Iris pigment epithelial cell (primary cell): ENCODE measurements around the gene SDHAF1.
"Not testable (repeated sequence)": the region's sequence is repeated elsewhere in the genome, so short reads cannot be mapped to it uniquely, and the experiment has no call there.

Experiments used
- DNase-seq: peaks from one replicate; pipeline ENCODE4 v3.0.0-alpha.2; 2011; ENCODE audit warnings: low read depth

The SDHAF1 gene

GRCh38 chr19:35995048-35995993, at the start of gene SDHAF1:
Gene SDHAF1, plus strand, starts transcription at chr19:35995188. Its CDS starts 87 bp downstream, at chr19:35995275.
- DNase-seq: peak; percentile 93

DNA sequence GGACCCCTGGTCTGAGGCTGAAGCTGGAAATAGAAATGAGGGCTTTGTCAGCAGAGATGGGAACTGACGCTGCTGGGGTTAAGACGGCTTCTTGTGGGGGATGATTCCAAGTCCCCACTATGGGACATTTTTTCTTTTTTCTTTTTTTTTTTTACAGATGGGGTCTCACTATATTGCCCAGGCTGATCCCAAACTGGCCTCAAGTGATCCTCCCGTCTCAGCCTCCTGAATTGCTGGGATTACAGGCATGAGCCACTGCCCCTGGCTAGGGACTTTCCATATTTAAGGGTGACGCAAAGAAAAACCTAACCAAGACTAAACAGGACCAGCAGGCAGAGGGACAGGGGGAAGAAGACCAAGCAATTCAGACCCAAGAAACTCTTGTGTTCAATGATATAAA, 48.8 kb upstream of the SDHAF1 start:
- DNase-seq: no peak

DNA sequence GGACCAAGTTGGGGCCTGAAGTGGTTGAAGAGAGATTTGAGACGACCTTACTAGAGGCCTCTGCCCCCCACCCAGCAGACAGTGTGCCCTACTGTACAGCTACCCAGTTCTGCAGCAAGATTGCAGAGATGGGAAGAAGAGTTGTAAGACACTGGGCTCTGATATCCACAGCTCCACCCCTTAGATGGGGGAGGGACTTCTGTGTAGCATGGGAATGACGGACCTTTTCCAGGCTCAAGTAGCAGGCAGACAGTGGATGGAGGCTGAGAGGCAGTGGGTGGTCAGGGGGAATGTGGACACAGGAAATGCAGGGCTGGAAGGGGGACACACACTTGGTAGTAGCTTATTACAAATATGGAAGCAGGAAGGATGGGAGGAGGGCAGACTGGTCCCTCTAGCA, 45.9 kb upstream of the SDHAF1 start:
- DNase-seq: no peak

GRCh38 chr19:35955881-35956634, 38.9 kb upstream of the SDHAF1 start:
- peak; percentile 53 for DNase-seq

- DNase-seq: not testable (repeated sequence)
Observed at GRCh38 chr19:35957411-35957810, 37.6 kb upstream of the SDHAF1 start.

DNA sequence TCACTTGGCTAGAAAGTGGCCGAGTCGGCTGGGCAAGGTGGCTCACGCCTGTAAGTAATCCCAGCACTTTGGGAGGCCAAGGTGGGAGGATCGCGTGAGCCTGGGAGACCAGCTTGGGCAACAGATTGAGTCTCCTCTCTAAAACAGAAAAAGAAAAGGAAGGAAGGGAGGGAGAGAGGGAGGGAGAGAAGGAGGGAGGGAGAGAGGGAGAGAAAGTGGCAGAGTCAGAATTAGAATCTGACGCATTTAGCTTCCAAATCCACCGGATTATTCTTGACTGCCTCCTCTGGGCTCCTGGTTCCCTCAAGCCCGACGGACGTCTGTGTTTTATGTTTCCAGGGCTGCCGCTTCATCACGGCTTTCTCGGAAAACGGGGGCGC, 36.3 kb upstream of the SDHAF1 start:
- DNase-seq: no peak

DNA sequence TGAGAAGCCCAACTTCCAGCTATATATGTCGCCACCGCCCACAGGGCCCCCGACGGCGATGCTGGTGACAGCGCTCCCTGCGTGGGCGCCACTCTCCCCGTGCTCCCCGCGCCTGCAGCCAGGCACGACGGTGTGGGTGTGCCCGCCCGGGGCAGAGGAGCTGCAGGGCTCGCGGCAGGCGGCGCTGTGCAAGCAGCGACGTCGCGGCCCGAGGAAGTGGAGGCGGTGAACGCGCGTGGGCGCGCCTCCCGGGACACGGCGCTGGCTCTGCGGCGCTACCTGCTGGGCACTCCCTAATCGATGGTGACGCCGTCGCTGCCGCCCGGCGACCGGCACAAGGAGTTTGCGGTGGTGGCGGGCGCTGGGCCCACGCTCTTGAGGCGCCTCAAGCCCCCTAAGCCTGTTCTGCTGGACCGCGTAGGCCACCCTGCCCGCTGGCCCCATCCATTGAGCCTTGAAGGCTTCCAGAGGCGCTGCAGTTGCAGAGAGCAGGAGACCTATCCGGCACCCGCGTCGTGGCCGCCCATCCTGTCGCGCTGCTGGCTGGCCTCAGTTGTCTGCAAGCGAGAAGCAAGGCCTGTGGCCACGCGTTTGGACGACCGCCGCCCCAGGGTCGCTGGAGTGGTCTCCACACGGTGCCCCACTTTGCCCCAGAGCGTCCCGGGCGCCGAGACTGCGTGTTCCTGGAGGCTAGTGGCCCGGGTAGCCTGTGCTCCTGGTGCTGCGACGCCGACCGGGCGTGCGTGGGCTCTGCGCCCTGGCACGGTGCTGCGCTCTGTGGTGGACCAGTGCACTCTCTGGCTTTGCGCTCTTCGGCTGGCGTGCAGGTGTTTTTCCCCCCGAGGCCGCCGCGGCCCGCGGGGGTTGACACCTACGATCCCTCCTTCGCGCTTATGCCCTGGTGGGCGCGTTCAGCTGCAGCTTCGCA, 35.7 kb upstream of the SDHAF1 start:
- DNase-seq: peak; percentile 16

GRCh38 chr19:35959968-35960320, 35.0 kb upstream of the SDHAF1 start:
- no peak for DNase-seq

- DNase-seq: no peak
Observed at GRCh38 chr19:35960432-35960972, 34.5 kb upstream of the SDHAF1 start.

- DNase-seq: peak; percentile 66
Observed at GRCh38 chr19:35963514-35963913, 31.5 kb upstream of the SDHAF1 start.

GRCh38 chr19:35966771-35967170, 28.2 kb upstream of the SDHAF1 start:
- DNase-seq: no peak

GRCh38 chr19:35973487-35973886, 21.5 kb upstream of the SDHAF1 start:
- DNase-seq: peak; percentile 11

GRCh38 chr19:35975608-35976214, 19.3 kb upstream of the SDHAF1 start:
- DNase-seq: peak; percentile 16

GRCh38 chr19:35977446-35978222, 17.4 kb upstream of the SDHAF1 start:
- DNase-seq: no peak

DNA sequence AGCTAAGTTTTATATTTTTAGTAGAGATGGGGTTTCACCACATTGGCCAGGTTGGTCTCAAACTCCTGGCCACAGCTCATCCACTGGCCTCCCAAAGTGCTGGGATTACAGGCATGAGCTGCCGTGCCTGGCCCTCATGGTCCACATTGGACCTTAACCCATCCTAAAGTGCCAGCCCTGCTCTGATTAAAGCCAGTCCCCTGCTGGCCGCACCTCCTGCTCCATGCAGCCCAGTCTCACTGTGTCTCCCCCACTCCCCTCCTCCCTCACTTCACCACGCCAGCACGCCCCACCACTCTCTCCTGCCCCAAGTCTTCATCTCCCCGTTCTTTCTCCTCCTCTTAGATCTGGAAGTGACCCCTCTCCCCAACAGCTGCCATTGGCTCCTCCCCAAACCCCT, 16.7 kb upstream of the SDHAF1 start:
- DNase-seq: no peak

DNA sequence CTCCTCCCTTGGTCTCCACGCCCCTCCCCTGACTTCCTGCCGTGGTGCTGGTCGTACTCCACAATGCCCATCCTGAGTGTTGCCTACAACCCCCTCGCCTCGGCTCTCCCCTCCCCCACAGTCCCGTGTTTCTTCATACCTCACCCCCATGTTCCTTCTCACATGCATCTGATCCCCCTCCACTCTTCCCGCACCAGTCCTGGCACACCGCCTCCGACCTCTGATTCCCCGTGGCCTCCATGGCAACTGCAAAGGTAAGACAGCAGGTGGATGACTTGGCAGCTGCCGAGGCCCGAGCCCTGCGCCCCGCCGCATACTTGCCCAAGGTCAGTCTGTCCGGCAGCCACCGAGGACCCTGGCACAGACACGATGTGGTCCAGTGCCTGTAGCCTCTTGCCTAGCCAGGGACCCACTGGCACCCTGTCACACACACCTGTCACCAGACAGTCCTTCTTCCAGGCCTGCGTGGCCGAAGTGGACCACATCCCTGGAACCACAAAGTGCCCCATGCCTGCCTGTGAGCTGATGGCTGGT, 16.1 kb upstream of the SDHAF1 start:
- no peak for DNase-seq

- DNase-seq: not testable (repeated sequence)
Observed at GRCh38 chr19:35980997-35981396, 14.0 kb upstream of the SDHAF1 start.

- no peak for DNase-seq
Observed at GRCh38 chr19:35983177-35983576, 11.8 kb upstream of the SDHAF1 start.

DNA sequence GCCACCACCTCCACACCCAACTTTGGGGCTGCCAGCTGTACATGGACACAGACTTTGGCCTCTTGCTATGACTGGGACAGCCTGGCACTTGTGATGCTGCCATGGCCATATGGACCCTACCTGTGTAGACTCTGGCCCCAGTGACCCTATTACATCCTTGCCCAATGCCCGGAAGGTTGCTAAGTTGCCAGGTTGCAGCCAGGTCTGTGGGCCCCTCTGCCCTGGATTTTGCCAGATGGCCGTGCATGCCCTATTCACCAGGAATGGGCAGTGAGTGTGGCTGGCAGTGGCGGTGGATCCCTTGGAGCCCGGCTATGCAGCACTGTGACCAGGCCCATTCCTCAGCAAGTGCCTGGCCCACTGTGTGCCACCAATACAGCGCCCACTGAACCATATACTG, 8.9 kb upstream of the SDHAF1 start:
- DNase-seq: no peak
